Hematopoietic multipotent progenitor cell treated with erythropoietin and hydrocortisone succinate and interleukin-3 and kit ligand, for 17 days (in vitro differentiated cells): ENCODE results near the gene ZNF708.
"Not testable (repeated sequence)": the region's sequence is repeated elsewhere in the genome, so short reads cannot be mapped to it uniquely, and the experiment has no call there.

Experiments used
- DNase-seq: peaks from one replicate; pipeline ENCODE4 v3.0.0-alpha.2; 2015; ENCODE audit warnings: low spot score

Gene ZNF708

DNA sequence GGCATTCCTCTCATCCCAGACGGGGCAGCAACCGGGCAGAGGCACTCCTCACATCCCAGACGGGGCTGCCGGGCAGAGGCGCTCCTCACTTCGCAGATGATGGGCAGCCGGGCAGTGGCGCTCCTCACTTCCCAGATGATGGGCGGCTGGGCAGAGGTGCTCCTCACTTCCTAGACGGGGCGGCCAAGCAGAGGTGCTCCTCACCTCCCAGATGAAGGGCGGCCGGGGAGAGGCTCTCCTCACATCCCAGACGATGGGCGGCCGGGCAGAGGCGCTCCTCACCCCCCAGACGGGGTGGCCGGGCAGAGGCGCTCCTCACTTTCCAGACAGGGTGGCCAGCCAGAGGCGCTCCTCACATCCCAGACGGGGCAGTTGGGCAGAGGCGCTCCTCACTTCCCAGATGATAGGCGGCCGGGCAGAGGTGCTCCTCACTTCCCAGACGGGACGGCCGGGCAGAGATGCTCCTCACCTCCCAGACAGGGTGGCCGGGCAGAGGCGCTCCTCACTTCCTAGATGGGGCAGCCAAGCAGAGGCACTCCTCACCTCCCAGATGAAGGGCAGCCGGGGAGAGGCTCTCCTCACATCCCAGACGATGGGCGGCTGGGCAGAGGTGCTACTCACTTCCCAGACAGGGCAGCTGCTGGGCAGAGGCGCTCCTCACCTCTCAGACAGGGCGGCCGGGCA is 68.9 kb downstream of the ZNF708 start:
- DNase-seq = no peak

DNA sequence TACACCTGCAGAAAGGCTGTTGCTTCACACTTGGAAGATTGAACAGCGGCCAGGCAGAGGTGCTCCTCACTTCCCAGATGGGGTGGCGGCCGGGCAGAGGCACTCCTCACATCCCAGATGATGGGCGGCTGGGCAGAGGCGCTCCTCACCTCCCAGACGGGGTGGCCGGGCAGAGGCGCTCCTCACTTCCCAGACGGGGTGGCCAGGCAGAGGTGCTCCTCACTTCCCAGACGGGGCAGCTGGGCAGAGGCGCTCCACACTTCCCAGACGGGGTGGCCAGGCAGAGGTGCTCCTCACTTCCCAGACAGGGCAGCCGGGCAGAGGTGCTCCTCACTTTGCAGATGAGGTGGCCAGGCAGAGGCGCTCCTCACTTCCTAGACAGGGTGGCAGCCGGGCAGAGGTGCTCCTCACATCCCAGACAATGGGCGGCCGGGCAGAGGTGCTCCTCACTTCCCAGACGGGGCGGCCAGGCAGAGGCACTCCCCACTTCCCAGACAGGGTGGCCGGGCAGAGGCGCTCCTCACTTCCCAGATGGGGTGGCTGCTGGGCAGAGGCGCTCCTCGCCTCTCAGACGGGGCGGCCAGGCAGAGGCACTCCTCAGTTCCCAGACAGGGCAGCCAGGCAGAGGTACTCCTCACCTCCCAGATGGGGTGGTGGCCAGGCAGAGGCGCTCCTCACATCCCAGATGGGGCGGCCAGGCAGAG is 69.6 kb downstream of the ZNF708 start:
- not testable (repeated sequence) for DNase-seq

DNA sequence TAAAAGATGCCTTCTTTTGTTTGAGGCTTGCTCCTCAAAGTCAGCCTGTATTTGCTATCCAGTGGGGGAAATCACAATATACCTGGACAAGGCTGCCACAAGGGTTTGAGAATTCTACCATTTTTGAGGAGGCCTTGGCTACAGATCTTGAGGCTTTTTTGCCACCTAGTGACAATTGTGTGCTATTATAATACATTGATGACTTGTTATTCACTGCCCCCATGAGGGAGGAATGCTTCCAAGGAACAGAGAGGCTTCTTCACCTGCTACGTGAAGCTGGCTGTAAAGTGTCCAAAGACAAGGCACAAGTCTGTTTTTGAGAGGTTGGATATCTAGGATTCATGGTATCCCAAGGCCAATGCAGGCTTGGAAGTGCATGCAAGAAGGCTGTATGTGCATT is 72.5 kb downstream of the ZNF708 start:
- no peak for DNase-seq
